ENCODE data around the gene HK3.

Gene HK3

GRCh38 chr5:176836811-176837706 lies 62.1 kb downstream of the HK3 start:
- TF ChIP-seq CTCF (IDR thresholded peaks at IDR 0.05) (no peak), ZFX (IDR thresholded peaks at IDR 0.05; ENCODE audit: borderline replicate concordance) (no peak)
- H3K27ac ChIP-seq: no peak overlapping the region

GRCh38 chr5:176835918-176836317 lies 63.2 kb downstream of the HK3 start:
- H3K27ac ChIP-seq: no peak overlapping the region
- no peak for TF ChIP-seq ZFX (IDR thresholded peaks at IDR 0.05; ENCODE audit: borderline replicate concordance)
- no peak for TF ChIP-seq CTCF (IDR thresholded peaks at IDR 0.05)

GRCh38 chr5:176833286-176833685 lies 65.9 kb downstream of the HK3 start:
- no peak for TF ChIP-seq ZFX (IDR thresholded peaks at IDR 0.05; ENCODE audit: borderline replicate concordance)
- no peak for TF ChIP-seq CTCF (IDR thresholded peaks at IDR 0.05)
- no peak overlapping the region for H3K27ac ChIP-seq

GRCh38 chr5:176832162-176832561 lies 67.0 kb downstream of the HK3 start:
- TF ChIP-seq CTCF (IDR thresholded peaks at IDR 0.05): no peak
- no peak for TF ChIP-seq ZFX (IDR thresholded peaks at IDR 0.05; ENCODE audit: borderline replicate concordance)
- no peak overlapping the region for H3K27ac ChIP-seq

- H3K27ac ChIP-seq: no peak overlapping the region
- TF ChIP-seq ZFX (IDR thresholded peaks at IDR 0.05; ENCODE audit: borderline replicate concordance) (no peak), CTCF (IDR thresholded peaks at IDR 0.05) (no peak)
These were observed 67.7 kb downstream of the HK3 start for GRCh38 chr5:176831425-176831824.

- no peak overlapping the region for H3K27ac ChIP-seq
- TF ChIP-seq CTCF (IDR thresholded peaks at IDR 0.05) (no peak), ZFX (IDR thresholded peaks at IDR 0.05; ENCODE audit: borderline replicate concordance) (no peak)
These were observed 68.1 kb downstream of the HK3 start for GRCh38 chr5:176830995-176831423.
